ENCODE measurements around the gene DUSP10. TPM values are rescaled to one million over a fixed set of nuclear protein-coding genes. Genes with fewer than 3 reads are reported as not detected.
A peak's percentile ranks its signal among the peaks of the same experiment; 100 is the strongest.

DUSP10 gene
- total and polyA plus RNA-seq, 2 of the 13 experiments (the other 11 are each of a cell fraction or from before 2014, with no cell fraction given) = 2.1 to 4.4 TPM

DNA sequence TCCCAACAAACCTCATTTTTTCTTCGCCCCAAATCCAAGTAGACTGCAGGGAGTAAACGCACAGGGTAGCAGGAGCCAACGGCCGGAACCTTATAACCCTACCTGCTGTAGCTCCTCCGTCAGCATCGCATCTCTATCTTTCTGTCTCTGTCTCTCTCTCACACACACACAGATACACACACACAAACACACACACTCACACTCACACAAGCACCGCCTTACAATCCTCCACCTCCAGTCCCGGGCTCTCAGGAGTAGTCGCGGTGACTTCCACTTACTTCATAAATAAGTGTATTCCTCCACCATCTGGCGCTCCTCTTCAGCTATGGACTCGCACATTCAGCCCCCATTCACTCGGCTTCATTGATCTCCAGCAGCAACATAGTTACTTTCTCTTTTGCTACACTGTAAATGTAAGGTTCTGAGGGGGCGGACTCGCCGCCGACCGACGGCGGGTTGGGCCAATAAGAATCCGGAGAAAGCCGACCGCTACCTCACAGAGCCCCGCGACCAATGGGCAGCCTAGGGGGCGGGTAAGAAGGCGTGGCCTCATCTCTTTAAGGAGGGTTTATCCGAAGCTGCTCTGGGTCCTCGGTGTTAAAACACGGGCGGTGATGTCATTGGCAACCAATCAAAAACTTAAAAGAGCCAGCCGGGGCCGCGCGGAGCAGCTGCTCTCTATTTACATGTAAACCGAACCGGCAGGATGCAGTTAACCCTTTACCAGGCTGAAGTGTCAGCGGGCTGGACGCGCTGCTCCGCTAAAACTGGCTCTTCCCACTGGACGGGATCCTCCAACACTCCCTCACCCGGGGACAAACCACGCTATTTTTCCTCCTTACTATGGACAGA lies at the start of gene DUSP10 (continued):
- TF ChIP-seq, protein P1, sequence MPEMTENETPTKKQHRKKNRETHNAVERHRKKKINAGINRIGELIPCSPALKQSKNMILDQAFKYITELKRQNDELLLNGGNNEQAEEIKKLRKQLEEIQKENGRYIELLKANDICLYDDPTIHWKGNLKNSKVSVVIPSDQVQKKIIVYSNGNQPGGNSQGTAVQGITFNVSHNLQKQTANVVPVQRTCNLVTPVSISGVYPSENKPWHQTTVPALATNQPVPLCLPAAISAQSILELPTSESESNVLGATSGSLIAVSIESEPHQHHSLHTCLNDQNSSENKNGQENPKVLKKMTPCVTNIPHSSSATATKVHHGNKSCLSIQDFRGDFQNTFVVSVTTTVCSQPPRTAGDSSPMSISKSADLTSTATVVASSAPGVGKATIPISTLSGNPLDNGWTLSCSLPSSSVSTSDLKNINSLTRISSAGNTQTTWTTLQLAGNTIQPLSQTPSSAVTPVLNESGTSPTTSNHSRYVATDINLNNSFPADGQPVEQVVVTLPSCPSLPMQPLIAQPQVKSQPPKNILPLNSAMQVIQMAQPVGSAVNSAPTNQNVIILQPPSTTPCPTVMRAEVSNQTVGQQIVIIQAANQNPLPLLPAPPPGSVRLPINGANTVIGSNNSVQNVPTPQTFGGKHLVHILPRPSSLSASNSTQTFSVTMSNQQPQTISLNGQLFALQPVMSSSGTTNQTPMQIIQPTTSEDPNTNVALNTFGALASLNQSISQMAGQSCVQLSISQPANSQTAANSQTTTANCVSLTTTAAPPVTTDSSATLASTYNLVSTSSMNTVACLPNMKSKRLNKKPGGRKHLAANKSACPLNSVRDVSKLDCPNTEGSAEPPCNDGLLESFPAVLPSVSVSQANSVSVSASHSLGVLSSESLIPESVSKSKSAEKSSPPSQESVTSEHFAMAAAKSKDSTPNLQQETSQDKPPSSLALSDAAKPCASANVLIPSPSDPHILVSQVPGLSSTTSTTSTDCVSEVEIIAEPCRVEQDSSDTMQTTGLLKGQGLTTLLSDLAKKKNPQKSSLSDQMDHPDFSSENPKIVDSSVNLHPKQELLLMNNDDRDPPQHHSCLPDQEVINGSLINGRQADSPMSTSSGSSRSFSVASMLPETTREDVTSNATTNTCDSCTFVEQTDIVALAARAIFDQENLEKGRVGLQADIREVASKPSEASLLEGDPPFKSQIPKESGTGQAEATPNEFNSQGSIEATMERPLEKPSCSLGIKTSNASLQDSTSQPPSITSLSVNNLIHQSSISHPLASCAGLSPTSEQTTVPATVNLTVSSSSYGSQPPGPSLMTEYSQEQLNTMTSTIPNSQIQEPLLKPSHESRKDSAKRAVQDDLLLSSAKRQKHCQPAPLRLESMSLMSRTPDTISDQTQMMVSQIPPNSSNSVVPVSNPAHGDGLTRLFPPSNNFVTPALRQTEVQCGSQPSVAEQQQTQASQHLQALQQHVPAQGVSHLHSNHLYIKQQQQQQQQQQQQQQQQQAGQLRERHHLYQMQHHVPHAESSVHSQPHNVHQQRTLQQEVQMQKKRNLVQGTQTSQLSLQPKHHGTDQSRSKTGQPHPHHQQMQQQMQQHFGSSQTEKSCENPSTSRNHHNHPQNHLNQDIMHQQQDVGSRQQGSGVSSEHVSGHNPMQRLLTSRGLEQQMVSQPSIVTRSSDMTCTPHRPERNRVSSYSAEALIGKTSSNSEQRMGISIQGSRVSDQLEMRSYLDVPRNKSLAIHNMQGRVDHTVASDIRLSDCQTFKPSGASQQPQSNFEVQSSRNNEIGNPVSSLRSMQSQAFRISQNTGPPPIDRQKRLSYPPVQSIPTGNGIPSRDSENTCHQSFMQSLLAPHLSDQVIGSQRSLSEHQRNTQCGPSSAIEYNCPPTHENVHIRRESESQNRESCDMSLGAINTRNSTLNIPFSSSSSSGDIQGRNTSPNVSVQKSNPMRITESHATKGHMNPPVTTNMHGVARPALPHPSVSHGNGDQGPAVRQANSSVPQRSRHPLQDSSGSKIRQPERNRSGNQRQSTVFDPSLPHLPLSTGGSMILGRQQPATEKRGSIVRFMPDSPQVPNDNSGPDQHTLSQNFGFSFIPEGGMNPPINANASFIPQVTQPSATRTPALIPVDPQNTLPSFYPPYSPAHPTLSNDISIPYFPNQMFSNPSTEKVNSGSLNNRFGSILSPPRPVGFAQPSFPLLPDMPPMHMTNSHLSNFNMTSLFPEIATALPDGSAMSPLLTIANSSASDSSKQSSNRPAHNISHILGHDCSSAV (CRISPR knock-in tag; IDR thresholded peaks at IDR 0.05; ENCODE audit: borderline replicate concordance) = no peak
- TF ChIP-seq ZNF737 (CRISPR knock-in tag; IDR thresholded peaks at IDR 0.05; ENCODE audit: borderline replicate concordance) (no peak), HDAC2 (CRISPR knock-in tag; IDR thresholded peaks at IDR 0.05) (peak; percentile 56), HHEX (CRISPR knock-in tag; IDR thresholded peaks at IDR 0.05) (no peak), KDM3A (CRISPR knock-in tag; IDR thresholded peaks at IDR 0.05; ENCODE audit: low read depth) (0 out of 2 replicates have a peak, but pooled peaks have one; percentile 36), ZFP1 (CRISPR knock-in tag; IDR thresholded peaks at IDR 0.05) (no peak; the same call in 1 of the 2 replicates), NR2F6 (IDR thresholded peaks at IDR 0.05) (no peak), NR2F6 (CRISPR knock-in tag; IDR thresholded peaks at IDR 0.05) (no peak), RFX3 (CRISPR knock-in tag; IDR thresholded peaks at IDR 0.05) (no peak), ISX (CRISPR knock-in tag; conservative IDR thresholded peaks at IDR 0.05) (no peak), ZNF773 (CRISPR knock-in tag; IDR thresholded peaks at IDR 0.05; ENCODE audit: borderline replicate concordance) (no peak), HDAC6 (IDR thresholded peaks at IDR 0.05; ENCODE audit: low read depth, low read length) (no peak), ESRRA (CRISPR knock-in tag; IDR thresholded peaks at IDR 0.05; ENCODE audit: low read depth) (0 out of 2 replicates have a peak, but pooled peaks have one; percentile 17), HNRNPUL1 (IDR thresholded peaks at IDR 0.05; ENCODE audit: low read depth, low read length) (no peak), SP4 (CRISPR knock-in tag; IDR thresholded peaks at IDR 0.05) (peak; percentile 73; the same call in 1 of the 2 replicates), NFIB (CRISPR knock-in tag; IDR thresholded peaks at IDR 0.05; ENCODE audit: borderline replicate concordance) (no peak), PLRG1 (conservative IDR thresholded peaks at IDR 0.05) (no peak), ZMYM3 (CRISPR knock-in tag; IDR thresholded peaks at IDR 0.05) (no peak), PHF20 (CRISPR knock-in tag; IDR thresholded peaks at IDR 0.05) (no peak)
- TF ChIP-seq, protein P2, sequence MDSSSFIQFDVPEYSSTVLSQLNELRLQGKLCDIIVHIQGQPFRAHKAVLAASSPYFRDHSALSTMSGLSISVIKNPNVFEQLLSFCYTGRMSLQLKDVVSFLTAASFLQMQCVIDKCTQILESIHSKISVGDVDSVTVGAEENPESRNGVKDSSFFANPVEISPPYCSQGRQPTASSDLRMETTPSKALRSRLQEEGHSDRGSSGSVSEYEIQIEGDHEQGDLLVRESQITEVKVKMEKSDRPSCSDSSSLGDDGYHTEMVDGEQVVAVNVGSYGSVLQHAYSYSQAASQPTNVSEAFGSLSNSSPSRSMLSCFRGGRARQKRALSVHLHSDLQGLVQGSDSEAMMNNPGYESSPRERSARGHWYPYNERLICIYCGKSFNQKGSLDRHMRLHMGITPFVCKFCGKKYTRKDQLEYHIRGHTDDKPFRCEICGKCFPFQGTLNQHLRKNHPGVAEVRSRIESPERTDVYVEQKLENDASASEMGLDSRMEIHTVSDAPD (CRISPR knock-in tag; IDR thresholded peaks at IDR 0.05) = no peak
- TF ChIP-seq, protein P3, sequence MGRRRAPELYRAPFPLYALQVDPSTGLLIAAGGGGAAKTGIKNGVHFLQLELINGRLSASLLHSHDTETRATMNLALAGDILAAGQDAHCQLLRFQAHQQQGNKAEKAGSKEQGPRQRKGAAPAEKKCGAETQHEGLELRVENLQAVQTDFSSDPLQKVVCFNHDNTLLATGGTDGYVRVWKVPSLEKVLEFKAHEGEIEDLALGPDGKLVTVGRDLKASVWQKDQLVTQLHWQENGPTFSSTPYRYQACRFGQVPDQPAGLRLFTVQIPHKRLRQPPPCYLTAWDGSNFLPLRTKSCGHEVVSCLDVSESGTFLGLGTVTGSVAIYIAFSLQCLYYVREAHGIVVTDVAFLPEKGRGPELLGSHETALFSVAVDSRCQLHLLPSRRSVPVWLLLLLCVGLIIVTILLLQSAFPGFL (CRISPR knock-in tag; IDR thresholded peaks at IDR 0.05) = no peak
